NCI-H748 (cell line): Measurements from ENCODE around the gene CEP104.

Source experiments
- DNase-seq: peaks from one replicate; lab custom pipeline; 2025; ENCODE audit not compliant: unreplicated experiment; lab: John Stamatoyannopoulos, UW

CEP104 gene

GRCh38 chr1:3894626-3895278 lies 37.7 kb upstream of the CEP104 start:
- DNase-seq: no peak

- no peak for DNase-seq
Observed at GRCh38 chr1:3893190-3893589, 36.2 kb upstream of the CEP104 start.

- no peak for DNase-seq
Observed at GRCh38 chr1:3892748-3893147, 35.7 kb upstream of the CEP104 start.

- no peak for DNase-seq
Observed at GRCh38 chr1:3891329-3891865, 34.4 kb upstream of the CEP104 start.

GRCh38 chr1:3890389-3891328 lies 33.6 kb upstream of the CEP104 start:
- DNase-seq: no peak

DNA sequence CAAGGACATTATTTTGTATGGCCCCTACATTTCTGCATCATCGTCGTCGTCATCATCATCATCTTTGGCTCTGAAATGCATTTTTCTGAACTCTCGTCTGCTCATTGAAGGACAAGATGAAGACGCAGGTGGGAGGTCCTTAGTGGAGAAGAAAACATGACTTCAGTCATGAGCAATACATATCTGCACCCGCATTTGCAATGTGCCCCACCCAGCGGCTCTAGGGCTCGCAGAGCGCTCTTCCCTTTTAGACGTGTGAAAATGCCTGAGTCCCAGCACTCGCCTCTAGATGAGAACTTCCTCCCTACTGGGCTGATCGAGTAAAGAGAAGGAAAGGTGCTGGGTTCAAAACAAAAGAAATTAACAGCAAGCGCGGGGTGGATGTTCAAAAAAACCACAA lies 32.9 kb upstream of the CEP104 start:
- no peak for DNase-seq

GRCh38 chr1:3888301-3888700 lies 31.3 kb upstream of the CEP104 start:
- DNase-seq: no peak

- DNase-seq: no peak
Observed at GRCh38 chr1:3886691-3887090, 29.7 kb upstream of the CEP104 start.

DNA sequence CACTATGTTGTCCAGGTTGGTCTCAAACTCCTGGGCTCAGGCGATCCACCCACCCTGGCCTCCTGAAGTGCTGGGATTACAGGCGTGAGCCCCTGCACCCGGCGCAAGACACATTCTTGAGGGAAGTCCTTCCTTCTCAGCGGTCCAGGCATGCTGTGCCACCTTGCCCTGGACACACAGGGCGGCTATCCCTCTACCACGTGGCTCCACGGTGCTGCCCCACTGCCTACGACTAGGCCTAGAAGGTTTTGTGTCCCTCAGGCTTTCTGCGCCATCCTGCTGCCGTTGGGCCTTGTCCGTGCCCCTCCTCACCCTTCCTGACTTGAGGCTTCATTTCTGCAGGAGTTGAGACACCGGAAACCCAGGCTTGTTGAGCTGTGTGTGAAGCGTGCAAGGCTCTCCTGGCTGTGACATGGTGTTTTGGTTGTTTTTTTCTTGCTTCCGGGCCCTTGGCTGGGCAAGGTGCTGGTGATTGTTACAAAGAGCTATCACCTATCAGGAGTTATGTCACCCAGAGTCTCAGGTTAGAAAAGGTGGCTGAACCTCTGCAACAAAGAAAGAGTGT lies 29.2 kb upstream of the CEP104 start:
- DNase-seq: no peak

GRCh38 chr1:3885611-3886010 lies 28.6 kb upstream of the CEP104 start:
- no peak for DNase-seq

DNA sequence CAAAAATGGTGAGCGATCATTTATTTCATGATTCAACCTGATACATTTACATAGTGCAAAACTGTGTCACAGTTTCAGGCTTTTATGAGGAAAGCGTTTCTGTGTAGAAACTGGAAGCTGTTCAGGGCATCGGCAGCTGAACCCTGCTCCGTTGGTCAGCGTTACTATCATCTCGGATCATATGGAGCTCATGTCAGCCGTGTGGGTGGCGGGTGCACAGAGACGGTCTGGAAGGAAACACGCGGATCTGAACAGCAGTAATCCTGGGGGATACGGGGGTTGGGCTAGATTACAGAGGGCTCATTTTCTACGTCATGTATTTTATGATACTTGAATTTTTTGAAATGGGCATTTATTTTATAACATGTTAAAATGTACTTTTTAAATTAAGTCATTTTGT lies 28.0 kb upstream of the CEP104 start:
- DNase-seq: no peak

GRCh38 chr1:3883194-3883925 lies 26.3 kb upstream of the CEP104 start:
- DNase-seq: no peak

DNA sequence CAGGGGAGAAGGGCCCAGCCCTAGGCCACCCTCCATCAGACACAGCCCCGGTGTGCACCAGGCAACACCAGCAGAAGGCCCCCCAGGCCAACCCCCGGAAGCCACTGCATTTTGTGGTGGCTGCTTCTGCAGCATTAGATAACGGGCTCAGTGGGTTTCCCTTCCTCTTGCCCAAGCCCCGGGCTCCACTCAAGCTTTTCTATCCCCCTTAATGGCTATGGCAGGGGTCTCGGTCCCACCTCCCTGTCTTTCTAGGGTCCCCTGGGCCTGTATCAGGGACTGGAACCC lies 24.1 kb upstream of the CEP104 start:
- no peak for DNase-seq

GRCh38 chr1:3880429-3881192 lies 23.6 kb upstream of the CEP104 start:
- no peak for DNase-seq

DNA sequence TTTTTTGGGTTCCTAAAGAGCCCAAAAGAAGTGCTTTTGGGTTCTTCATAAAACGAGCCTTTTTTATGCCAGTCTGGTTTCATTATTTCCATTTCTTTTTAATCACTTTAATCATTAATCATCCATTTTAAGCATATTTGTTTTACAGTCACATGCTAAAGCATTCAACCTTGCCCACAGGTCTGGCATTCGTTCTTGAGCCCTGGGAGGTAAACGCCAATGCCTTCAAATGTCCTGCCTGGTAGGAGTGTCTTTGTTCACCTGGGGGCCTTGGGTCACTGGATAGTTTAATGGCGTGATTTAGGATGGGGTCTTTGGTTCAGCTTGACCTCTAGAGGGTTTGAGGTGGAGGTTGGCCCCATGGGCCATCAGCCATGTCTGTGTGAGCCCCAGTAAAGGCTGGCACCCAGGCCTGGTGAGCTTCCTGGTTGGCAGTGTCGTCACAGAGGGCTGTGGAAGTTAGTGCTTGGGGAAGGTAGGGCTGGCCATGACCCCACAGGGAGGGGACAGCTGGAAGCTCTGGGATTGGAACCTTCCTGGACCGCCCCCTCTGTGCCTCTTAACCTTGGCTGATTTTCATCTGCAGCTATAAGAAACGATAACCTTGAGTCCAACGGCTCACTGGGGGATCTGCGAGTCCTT lies 22.9 kb upstream of the CEP104 start:
- DNase-seq: no peak

DNA sequence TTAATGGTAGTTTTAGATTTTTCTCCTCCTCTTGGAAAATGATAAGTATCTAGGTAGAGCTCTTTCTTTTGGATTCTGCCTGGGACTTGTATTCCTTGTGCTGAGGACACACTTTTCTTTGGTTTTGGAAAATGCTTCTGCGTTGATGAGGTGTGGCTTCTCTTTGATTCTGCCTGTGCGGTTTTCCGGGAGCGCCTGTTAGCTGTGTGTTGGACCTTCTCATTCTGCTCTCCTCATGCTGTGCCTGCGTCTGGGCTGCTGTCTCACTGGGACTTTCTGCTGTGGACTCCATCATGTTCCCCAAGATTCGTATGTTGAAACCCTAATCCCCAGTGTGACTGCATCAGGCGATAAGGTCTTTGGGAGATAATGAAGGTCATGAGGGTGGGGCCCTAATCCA lies 22.1 kb upstream of the CEP104 start:
- no peak for DNase-seq

DNA sequence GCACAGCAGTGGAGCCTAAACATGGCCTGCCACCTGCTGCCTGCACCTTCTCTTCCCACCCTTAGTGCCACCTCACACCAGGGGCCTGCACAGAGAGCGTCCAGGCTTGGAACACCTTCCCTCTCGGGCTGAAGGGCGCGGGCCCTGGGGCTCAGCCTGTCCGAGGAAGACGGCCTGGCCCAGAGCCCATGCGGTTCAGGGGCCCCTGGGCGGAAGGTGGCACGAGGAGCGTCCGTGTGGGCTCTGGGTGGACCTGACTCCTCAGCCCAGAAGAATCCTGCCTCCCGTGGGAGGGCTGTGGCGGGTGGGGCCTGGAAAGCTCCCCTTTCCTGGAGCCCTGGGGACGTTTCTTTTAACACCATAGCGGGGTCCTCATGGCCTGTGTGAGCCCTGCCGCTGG lies 19.7 kb upstream of the CEP104 start:
- no peak for DNase-seq

GRCh38 chr1:3874736-3875135 lies 17.7 kb upstream of the CEP104 start:
- DNase-seq: no peak

- DNase-seq: no peak
Observed at GRCh38 chr1:3872546-3872945, 15.5 kb upstream of the CEP104 start.

DNA sequence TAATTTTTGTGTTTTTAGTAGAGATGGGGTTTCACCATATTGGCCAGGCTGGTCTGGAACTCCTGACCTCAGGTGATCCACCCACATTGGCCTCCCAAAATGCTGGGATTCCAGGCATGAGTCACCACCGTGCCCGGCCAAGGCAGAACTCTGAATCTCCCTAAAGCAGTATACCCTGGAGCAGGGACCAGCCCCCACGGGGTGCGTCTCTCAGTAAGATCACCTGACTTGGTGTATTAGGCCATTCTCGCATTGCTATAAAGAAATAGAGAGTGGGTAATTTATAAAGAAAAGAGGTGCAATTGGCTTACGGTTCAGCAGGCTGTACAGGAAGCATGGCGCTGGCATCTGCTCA lies 14.4 kb upstream of the CEP104 start:
- no peak for DNase-seq
